SU-DHL-6 (cell line): ENCODE results near the gene MT1A.

ENCODE experiments used
- H2AFZ ChIP-seq: fragments of 200-600 bp; sonication (generic); 2 replicates; pipeline ENCODE4 v1.6.1; 2014; ENCODE audit warnings: low read depth, mild to moderate bottlenecking, moderate library complexity, mixed read lengths, antibody characterized with exemption, low read length; ENCODE audit not compliant: severe bottlenecking
- H3F3A ChIP-seq: fragments of 200-600 bp; shearing (Covaris generic); 2 replicates; pipeline ENCODE4 v1.6.0; 2016; ENCODE audit warnings: antibody characterized with exemption, mild to moderate bottlenecking; ENCODE audit not compliant: insufficient read depth
- H3K27ac ChIP-seq: fragments of 200-600 bp; sonication (generic); 2 replicates; pipeline ENCODE4 v1.5.1; 2016; ENCODE audit warnings: low read depth, mild to moderate bottlenecking, low read length, moderate library complexity, mixed read lengths
- H3K27me3 ChIP-seq: fragments of 200-600 bp; sonication (generic), shearing (Covaris generic); 2 replicates; pipeline ENCODE4 v1.6.0; 2014; ENCODE audit warnings: mild to moderate bottlenecking, low read length
- H3K36me3 ChIP-seq: fragments of 200-600 bp; sonication (generic); 2 replicates; pipeline ENCODE4 v1.6.1; 2014; ENCODE audit warnings: mild to moderate bottlenecking, low read length, mixed read lengths
- H3K4me2 ChIP-seq: fragments of 300-600, 200-600 bp; shearing (Covaris generic), sonication (generic); 2 replicates; pipeline ENCODE4 v1.6.0; 2014; ENCODE audit warnings: low read length, low read depth, mild to moderate bottlenecking; ENCODE audit not compliant: poor library complexity, severe bottlenecking
- H3K4me3 ChIP-seq: fragments of 200-600 bp; sonication (generic); 2 replicates; pipeline ENCODE4 v1.5.1; 2014; ENCODE audit warnings: antibody characterized with exemption, low read length, mild to moderate bottlenecking, mixed read lengths; ENCODE audit not compliant: insufficient read depth, poor library complexity, severe bottlenecking
- H3K79me2 ChIP-seq: fragments of 200-600 bp; sonication (generic); 2 replicates; pipeline ENCODE4 v1.6.1; 2014; ENCODE audit warnings: mild to moderate bottlenecking, low read length, moderate library complexity; ENCODE audit not compliant: insufficient read depth
- H3K9ac ChIP-seq: fragments of 200-600 bp; sonication (generic); 2 replicates; pipeline ENCODE4 v1.7.0; 2014; ENCODE audit warnings: mild to moderate bottlenecking, low read length
- H3K9me2 ChIP-seq: fragments of 200-600 bp; sonication (generic); replicated peaks from 2 replicates; pipeline ENCODE4 v1.6.1; 2014; ENCODE audit warnings: low read length; ENCODE audit not compliant: insufficient read depth
- H3K9me3 ChIP-seq: fragments of 200-600 bp; sonication (generic); 2 replicates; pipeline ENCODE4 v1.6.1; 2014; ENCODE audit warnings: low read length, mixed read lengths; ENCODE audit not compliant: insufficient read depth
- H4K20me1 ChIP-seq: fragments of 200-600 bp; sonication (generic); 2 replicates; pipeline ENCODE4 v1.6.1; 2014; ENCODE audit warnings: low read depth, mild to moderate bottlenecking, antibody characterized with exemption, low read length, moderate library complexity, mixed read lengths
- EZH2phosphoT487 ChIP-seq: fragments of 200-600 bp; sonication (generic), shearing (Covaris generic); conservative IDR thresholded peaks from 2 replicates; pipeline ENCODE4 v1.6.1; 2018; ENCODE audit warnings: mild to moderate bottlenecking, antibody characterized with exemption, low read length, moderate library complexity, mixed read lengths
- TF ChIP-seq, protein P1 (sequence below): fragments of 200-600 bp; sonication (generic); IDR thresholded peaks from one replicate; pipeline ENCODE4 v1.5.1; 2017; ENCODE audit warnings: antibody characterized with exemption, mild to moderate bottlenecking, low read length, moderate library complexity; ENCODE audit not compliant: insufficient read depth, poor library complexity, severe bottlenecking

The MT1A gene

DNA sequence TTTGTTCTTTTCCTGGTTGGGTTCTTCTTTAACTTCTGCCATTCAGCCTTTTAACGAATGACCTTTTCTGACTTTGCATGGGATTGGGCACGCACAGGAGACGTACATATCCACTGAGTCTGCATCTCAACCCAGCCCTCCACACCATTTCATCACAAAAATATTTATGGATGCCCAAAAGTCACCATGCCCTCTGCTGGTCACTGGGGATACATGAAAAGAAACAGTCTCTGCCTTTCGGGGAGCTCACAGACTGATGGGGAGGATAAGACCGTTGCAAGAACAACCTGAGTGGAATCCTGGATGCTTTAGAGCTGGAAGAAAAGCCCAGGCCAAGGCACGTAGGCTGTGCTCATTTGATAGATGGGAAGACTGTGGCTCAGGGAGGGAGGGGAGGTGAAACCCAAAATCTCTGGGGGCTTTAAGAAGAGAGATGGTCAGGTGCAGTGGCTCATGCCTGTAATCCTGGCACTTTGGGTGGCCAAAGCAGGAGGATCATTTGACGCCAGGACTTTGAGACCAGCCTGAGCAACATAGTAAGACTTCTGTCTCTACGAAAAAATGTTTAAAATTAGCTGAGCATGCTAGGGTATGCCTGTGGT is 38.0 kb upstream of the MT1A start:
- no peaks in the 10 kb centered on the region for H3K27me3 ChIP-seq
- no peak overlapping the region for H3K4me3 ChIP-seq
- H2AFZ ChIP-seq = no peak overlapping the region
- TF ChIP-seq, protein P1, sequence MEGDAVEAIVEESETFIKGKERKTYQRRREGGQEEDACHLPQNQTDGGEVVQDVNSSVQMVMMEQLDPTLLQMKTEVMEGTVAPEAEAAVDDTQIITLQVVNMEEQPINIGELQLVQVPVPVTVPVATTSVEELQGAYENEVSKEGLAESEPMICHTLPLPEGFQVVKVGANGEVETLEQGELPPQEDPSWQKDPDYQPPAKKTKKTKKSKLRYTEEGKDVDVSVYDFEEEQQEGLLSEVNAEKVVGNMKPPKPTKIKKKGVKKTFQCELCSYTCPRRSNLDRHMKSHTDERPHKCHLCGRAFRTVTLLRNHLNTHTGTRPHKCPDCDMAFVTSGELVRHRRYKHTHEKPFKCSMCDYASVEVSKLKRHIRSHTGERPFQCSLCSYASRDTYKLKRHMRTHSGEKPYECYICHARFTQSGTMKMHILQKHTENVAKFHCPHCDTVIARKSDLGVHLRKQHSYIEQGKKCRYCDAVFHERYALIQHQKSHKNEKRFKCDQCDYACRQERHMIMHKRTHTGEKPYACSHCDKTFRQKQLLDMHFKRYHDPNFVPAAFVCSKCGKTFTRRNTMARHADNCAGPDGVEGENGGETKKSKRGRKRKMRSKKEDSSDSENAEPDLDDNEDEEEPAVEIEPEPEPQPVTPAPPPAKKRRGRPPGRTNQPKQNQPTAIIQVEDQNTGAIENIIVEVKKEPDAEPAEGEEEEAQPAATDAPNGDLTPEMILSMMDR = peak; percentile 69
- TF ChIP-seq EZH2phosphoT487 = no peak
- no peaks in the 10 kb centered on the region for H3K79me2 ChIP-seq
- no peak overlapping the region for H3K4me2 ChIP-seq
- no peak overlapping the region for H3K9ac ChIP-seq
- no peaks in the 10 kb centered on the region for H3K9me2 ChIP-seq
- no peaks in the 10 kb centered on the region for H4K20me1 ChIP-seq
- no peaks in the 10 kb centered on the region for H3K9me3 ChIP-seq
- no peak overlapping the region for H3K27ac ChIP-seq
- H3F3A ChIP-seq = no peaks in the 10 kb centered on the region
- H3K36me3 ChIP-seq = no peaks in the 10 kb centered on the region

DNA sequence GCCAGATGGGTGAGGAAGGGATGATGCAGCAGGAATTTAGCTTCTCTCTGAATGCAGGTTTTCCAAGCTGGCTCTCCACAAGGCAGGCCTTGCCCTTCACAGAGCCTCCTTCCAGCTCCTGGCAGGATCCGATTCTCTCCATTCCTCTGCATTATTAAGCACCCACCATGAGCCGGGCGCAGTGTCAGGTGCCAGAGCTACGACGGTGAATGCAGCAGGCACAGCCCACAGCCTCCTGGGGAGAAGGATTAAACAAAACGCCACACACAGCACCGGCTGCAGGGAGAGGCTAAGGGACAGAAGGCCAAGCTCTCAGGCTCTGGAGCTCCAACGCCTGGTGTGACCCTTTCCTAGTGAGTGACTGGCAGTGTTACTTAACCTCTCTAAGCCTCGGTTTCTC is 37.1 kb upstream of the MT1A start:
- no peaks in the 10 kb centered on the region for H3K9me3 ChIP-seq
- TF ChIP-seq, protein P1 = no peak
- TF ChIP-seq EZH2phosphoT487 = no peak

DNA sequence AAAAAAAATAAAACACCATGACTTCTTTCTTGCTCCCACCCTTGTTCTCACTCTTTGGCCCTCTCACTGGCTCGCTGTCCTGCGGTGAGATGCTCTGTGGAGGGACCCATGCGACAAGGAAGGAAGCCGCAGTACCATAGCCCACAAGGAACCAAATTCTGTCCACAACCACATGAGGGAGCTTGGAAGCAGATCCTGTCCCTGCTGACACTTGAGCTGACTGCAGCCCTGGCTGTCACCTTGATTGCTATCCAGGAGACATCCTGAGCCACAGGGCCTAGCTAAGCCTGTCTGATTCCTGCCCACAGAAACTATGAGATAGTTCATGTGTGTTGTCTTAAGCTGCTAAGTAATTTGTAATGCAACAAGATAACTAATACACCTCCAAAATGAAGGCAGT is 34.9 kb upstream of the MT1A start:
- Histone ChIP-seq H3K36me3 (no peaks in the 10 kb centered on the region), H2AFZ (no peak overlapping the region), H3K9ac (no peak overlapping the region), H3K27ac (no peak overlapping the region), H3K27me3 (no peaks in the 10 kb centered on the region), H3K79me2 (no peaks in the 10 kb centered on the region), H3F3A (no peaks in the 10 kb centered on the region), H3K9me3 (no peaks in the 10 kb centered on the region), H3K4me3 (no peak overlapping the region), H3K9me2 (no peaks in the 10 kb centered on the region), H3K4me2 (no peak overlapping the region), H4K20me1 (no peaks in the 10 kb centered on the region)
- no peak for TF ChIP-seq EZH2phosphoT487
- TF ChIP-seq, protein P1 = no peak

More for the DNA sequence above, 37.1 kb upstream of the MT1A start:
- Histone ChIP-seq H3K27ac (no peak overlapping the region), H2AFZ (no peak overlapping the region), H3K36me3 (no peaks in the 10 kb centered on the region), H3K79me2 (no peaks in the 10 kb centered on the region), H3K9ac (no peak overlapping the region), H4K20me1 (no peaks in the 10 kb centered on the region), H3K9me2 (no peaks in the 10 kb centered on the region), H3K4me2 (no peak overlapping the region), H3K4me3 (no peak overlapping the region), H3K27me3 (no peaks in the 10 kb centered on the region), H3F3A (no peaks in the 10 kb centered on the region)
